Nephron (organoid): ENCODE measurements around the gene TMPRSS4.

Experiments
- H3K27ac Mint-ChIP-seq, 3 experiments: 2 replicates each; pipeline ENCODE4 v1.8.0; 2020; ENCODE audit warnings: mixed read lengths in 3 of 3, mild to moderate bottlenecking in 2 of 3, moderate library complexity in 1 of 3
- H3K27me3 Mint-ChIP-seq: 2 replicates; pipeline ENCODE4 v1.8.0; 2021; ENCODE audit warnings: low read depth, mild to moderate bottlenecking, moderate library complexity, mixed read lengths
- H3K36me3 Mint-ChIP-seq: 2 replicates; pipeline ENCODE4 v1.8.0; 2020; ENCODE audit warnings: low read depth, mixed read lengths
- H3K4me1 Mint-ChIP-seq: 2 replicates; pipeline ENCODE4 v1.8.0; 2020; ENCODE audit warnings: mixed read lengths
- H3K4me3 Mint-ChIP-seq, 3 experiments: 2 replicates each; pipeline ENCODE4 v1.8.0; 2020; ENCODE audit warnings: mild to moderate bottlenecking in 3 of 3, mixed read lengths in 3 of 3, moderate library complexity in 2 of 3
- H3K9me3 Mint-ChIP-seq: 2 replicates; pipeline ENCODE4 v1.8.0; 2020; ENCODE audit warnings: mixed read lengths
- CTCF ChIP-seq, 3 experiments: fragments of 200-600 bp; sonication (generic); IDR thresholded peaks; one replicate each; pipeline ENCODE4 v1.5.0; 2021; ENCODE audit warnings: antibody characterized with exemption in 3 of 3; ENCODE audit not compliant: unreplicated experiment in 3 of 3

The TMPRSS4 gene

GRCh38 chr11:118128721-118129470 lies 52.0 kb downstream of the TMPRSS4 start:
- Mint-ChIP-seq H3K4me3 (peak overlapping the region; percentile 55 to 58 (median 55)), H3K36me3 (no peaks in the 10 kb centered on the region), H3K27ac (peak overlapping the region; percentile 98 to 99 (median 99)), H3K27me3 (no peaks in the 10 kb centered on the region), H3K4me1 (peaks cover 42% of the 10 kb centered on the region), H3K9me3 (no peaks in the 10 kb centered on the region)
- no peak for TF ChIP-seq CTCF (IDR thresholded peaks at IDR 0.05; ENCODE audit: unreplicated experiment in 3 of 3)

DNA sequence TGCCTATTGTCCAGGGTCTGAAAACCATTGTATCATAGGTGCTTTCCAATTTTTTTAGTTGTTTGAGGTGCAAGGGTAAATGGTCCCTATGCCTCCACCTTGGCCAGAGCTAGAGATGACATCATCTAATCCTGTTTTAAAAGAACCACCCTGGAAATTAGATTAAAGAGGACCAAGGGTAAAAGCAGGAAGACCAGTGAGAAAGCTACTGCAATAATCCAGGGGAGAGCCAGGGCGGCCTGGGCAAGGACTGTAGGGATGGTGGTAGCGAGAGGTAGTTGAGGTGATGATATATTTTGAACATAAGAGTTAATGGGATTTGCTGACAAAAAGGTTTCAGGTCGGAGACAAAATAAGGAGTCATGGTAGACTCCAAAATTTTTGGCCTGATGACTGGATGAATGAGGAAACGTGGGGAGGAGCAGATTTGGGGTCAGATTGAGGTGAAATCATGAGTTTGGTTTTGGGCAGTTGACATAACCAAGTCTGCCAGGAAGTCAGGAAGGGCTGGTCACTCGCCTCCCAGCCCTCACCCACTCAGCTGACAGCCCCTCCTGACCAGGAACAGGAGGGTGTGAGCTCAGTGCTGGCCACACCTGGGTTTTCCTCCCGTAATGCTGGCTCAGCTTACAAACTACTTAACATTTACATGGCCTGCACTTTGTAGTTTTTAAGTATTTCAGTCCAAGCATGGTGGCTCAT lies 52.7 kb downstream of the TMPRSS4 start:
- Mint-ChIP-seq H3K27ac (peak overlapping the region; percentile 98 to 99 (median 99)), H3K4me1 (peaks cover 42% of the 10 kb centered on the region), H3K4me3 (peak overlapping the region; percentile 3 to 10 (median 4)), H3K27me3 (peaks cover under 1% of the 10 kb centered on the region), H3K9me3 (no peaks in the 10 kb centered on the region), H3K36me3 (no peaks in the 10 kb centered on the region)
- TF ChIP-seq CTCF (IDR thresholded peaks at IDR 0.05; ENCODE audit: unreplicated experiment in 3 of 3) = no peak

DNA sequence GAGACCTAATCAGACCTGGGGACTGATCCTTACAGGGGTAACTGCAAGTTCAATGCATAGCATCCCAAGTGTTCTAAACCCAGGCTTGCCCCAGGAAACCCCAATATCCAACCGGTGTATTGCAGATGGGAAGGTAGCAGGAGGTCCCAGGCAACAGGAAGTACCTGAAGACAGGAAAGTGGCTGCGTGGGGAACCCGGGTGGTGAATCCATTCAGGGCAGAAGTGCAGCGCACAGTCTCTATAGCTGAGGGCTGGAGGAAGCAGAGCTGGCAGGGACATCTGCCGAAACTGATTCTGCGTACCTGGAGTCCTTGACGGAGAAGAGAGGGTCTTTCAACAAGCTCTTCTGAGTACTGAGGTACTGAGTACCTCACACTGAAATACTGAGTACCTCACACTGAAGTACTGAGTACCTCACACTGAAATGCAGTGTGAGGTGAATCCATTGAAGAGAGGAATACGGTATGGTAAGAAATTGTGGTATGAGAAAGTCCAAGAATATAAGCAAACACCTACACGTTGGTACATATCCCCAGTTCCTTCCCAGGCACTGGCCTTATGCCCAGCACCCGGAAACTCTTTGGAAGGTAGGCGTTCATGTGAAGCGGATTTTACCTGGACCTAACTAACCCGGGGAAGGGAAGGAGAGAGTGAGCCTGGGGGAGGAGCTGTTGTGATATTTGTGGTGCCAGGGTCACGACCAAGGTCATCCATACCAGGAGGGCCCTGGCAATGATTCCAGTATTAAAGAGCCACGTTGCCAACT lies 55.7 kb downstream of the TMPRSS4 start:
- TF ChIP-seq CTCF (IDR thresholded peaks at IDR 0.05; ENCODE audit: unreplicated experiment in 3 of 3) = no peak
- Mint-ChIP-seq H3K36me3 (no peaks in the 10 kb centered on the region), H3K4me3 (no peak overlapping the region), H3K4me1 (peaks cover 32% of the 10 kb centered on the region), H3K27me3 (peaks cover 10% of the 10 kb centered on the region), H3K9me3 (no peaks in the 10 kb centered on the region), H3K27ac (no peak overlapping the region)

DNA sequence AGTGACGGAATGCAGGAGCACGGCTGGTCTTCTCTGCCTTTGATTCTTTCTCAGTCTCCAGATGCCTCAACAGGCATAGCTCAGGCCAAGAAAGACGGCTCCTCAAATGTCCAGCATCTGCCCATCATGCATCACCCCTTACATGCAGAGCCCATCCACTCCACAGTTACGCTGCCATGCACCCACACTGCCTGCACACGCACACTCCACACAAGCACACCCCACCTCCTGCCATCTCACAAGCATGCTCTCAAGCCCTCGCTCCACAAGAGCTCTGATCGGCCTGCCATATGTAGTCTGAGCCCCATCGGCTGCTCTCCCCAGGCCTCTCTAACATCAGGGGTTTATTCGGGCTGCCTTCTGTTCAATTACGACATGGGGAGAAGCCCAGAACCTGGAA lies 56.9 kb downstream of the TMPRSS4 start:
- no peak for TF ChIP-seq CTCF (IDR thresholded peaks at IDR 0.05; ENCODE audit: unreplicated experiment in 3 of 3)
- no peaks in the 10 kb centered on the region for H3K9me3 Mint-ChIP-seq
- peaks cover 23% of the 10 kb centered on the region for H3K4me1 Mint-ChIP-seq
- H3K4me3 Mint-ChIP-seq = no peak overlapping the region
- H3K27ac Mint-ChIP-seq = peak overlapping the region in 1 of 3 experiments; percentile 38
- peaks cover 18% of the 10 kb centered on the region for H3K27me3 Mint-ChIP-seq
- no peaks in the 10 kb centered on the region for H3K36me3 Mint-ChIP-seq

DNA sequence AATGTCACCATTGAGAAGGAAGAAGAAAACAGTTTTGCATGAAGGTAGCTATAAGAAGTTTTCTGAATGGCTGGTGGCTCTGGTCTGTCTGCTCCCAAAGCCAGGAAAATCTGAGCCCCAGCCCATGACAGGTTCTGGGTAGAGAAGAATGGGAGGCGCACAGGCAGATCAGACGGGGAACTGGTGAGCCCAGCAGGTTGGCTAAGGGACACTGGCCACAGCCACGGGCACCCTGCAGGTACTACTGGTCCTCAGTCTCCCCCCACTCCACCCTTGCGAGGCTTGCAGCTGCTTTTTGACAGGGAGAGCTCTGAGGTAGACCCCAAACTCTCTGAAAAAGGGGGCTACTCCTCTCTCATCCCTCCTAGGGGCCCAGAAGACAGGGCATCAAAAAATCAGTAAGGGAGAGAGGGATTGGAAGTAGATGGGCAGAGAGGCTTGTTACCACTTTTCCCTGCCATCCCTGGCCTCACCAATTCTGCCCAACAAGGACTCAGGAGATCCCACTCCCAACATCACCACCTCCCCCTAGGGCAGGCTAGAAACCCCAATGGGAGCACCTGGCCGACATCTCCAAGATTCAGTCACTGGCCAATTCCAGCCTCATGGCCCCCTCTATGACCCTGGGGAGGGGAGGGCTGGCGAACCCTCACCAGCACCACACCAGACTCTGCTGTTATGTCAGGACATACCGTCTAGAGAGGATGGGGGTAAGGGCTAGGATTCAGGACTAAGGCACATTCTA lies 58.3 kb downstream of the TMPRSS4 start:
- no peaks in the 10 kb centered on the region for H3K9me3 Mint-ChIP-seq
- no peak overlapping the region for H3K27ac Mint-ChIP-seq
- peaks cover 18% of the 10 kb centered on the region for H3K4me1 Mint-ChIP-seq
- peaks cover 27% of the 10 kb centered on the region for H3K27me3 Mint-ChIP-seq
- TF ChIP-seq CTCF (IDR thresholded peaks at IDR 0.05; ENCODE audit: unreplicated experiment in 3 of 3) = no peak
- H3K36me3 Mint-ChIP-seq = no peaks in the 10 kb centered on the region
- H3K4me3 Mint-ChIP-seq = no peak overlapping the region
